ENCODE results near the gene SMIM14. TPM values are rescaled to one million over a fixed set of nuclear protein-coding genes. Genes with fewer than 3 reads are reported as not detected.
"Not testable (repeated sequence)": the region's sequence is repeated elsewhere in the genome, so short reads cannot be mapped to it uniquely, and the experiment has no call there.

SMIM14 gene
- total and polyA plus RNA-seq, 2 of the 8 experiments (the other 6 are each of a cell fraction or from before 2014, with no cell fraction given): 29.1 to 31.0 TPM

- TF ChIP-seq HDAC6 (IDR thresholded peaks at IDR 0.05; ENCODE audit: low read depth, low read length): no peak
Observed at GRCh38 chr4:39616651-39617050, 22.0 kb downstream of the SMIM14 start (continued).

DNA sequence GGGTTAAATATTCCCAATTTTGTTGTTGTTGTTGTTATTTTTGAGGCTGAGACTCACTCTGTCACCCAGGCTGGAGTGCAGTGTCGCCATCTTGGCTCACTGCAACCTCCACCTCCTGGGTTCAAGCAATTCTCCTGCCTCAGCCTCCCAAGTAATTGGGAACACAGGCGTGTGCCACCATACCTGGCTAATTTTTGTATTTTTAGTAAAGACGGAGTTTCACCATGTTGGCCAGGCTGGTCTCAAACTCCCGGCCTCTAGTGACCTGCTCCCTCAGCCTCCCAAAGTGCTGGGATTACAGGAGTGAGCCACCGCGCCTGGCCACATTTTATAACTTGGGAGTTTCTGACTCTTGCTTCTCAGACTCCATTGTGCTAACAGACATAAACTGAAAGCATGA lies 22.6 kb downstream of the SMIM14 start:
- H3K56ac ChIP-seq (replicated peaks; ENCODE audit: insufficient read length, low read depth, low read length); H3K79me1 ChIP-seq (ENCODE audit: low read depth, low read length); H3K27me3 ChIP-seq (replicated peaks in 1 of 4; ENCODE audit: control insufficient read depth in 3 of 4, extremely low read depth in 1 of 4, insufficient read depth in 3 of 4, low read length in 3 of 4); H3K9ac ChIP-seq (replicated peaks in 1 of 4; ENCODE audit: extremely low read depth in 1 of 4, low read depth in 3 of 4, low read length in 3 of 4); H2BK15ac ChIP-seq (ENCODE audit: low read length); FAIRE-seq; H2AFZ ChIP-seq (ENCODE audit: low read length); DNase-seq (ENCODE audit: low read depth in 1 of 2, low spot score in 2 of 2); H3K14ac ChIP-seq (ENCODE audit: insufficient read length); H3K4me2 ChIP-seq (ENCODE audit: insufficient read depth in 1 of 2, low read depth in 2 of 2, low read length in 2 of 2); H3K23me2 ChIP-seq (ENCODE audit: low read depth, low read length); H4K20me1 ChIP-seq (replicated peaks in 1 of 2; ENCODE audit: control insufficient read depth in 1 of 2, insufficient read depth in 2 of 2, low read length in 2 of 2); H3K79me2 ChIP-seq (ENCODE audit: control insufficient read depth in 1 of 2, insufficient read depth in 2 of 2, low read length in 2 of 2); H3K4ac ChIP-seq (replicated peaks; ENCODE audit: insufficient read length, low read depth, low read length); H2BK120ac ChIP-seq (replicated peaks; ENCODE audit: low read depth, low read length); H3K4me3 ChIP-seq (ENCODE audit: extremely low read depth in 1 of 4, insufficient read depth in 2 of 4, low read depth in 3 of 4, low read length in 4 of 4); H3K4me1 ChIP-seq (replicated peaks in 1 of 4; ENCODE audit: control insufficient read depth in 3 of 4, insufficient read depth in 4 of 4, low read length in 3 of 4); H4K91ac ChIP-seq (replicated peaks; ENCODE audit: insufficient read length, low read length); H3K27ac ChIP-seq (ENCODE audit: low read depth, low read length); H4K5ac ChIP-seq (ENCODE audit: insufficient read length, low read depth, low read length); H2BK12ac ChIP-seq (ENCODE audit: low read depth, low read length); H3K18ac ChIP-seq (ENCODE audit: extremely low read depth, low read length); H2AK5ac ChIP-seq (ENCODE audit: low read depth, low read length); H3K36me3 ChIP-seq (ENCODE audit: control insufficient read depth in 2 of 4, insufficient read depth in 4 of 4, low read length in 3 of 4); H2BK20ac ChIP-seq (ENCODE audit: low read length); CTCF ChIA-PET (ENCODE audit: partially characterized antibody); H2BK5ac ChIP-seq (ENCODE audit: low read depth, low read length); H4K8ac ChIP-seq (ENCODE audit: extremely low read depth, insufficient read depth, low read length); H3K9me3 ChIP-seq (ENCODE audit: insufficient read depth in 2 of 2, low read depth in 1 of 2, low read length in 1 of 2); H3K23ac ChIP-seq (ENCODE audit: insufficient read length): not testable (repeated sequence)
- WGBS, 2 experiments (ENCODE audit: extremely low coverage in 1 of 2, insufficient coverage in 1 of 2, insufficient read length in 1 of 2, insufficient replicate concordance in 2 of 2, low coverage in 1 of 2, low lambda C conversion rate in 2 of 2, missing lambda C conversion rate in 1 of 2): 92% methylated on average over 6 of the region's 6 CpGs; no CpG with 5 or more reads in 1 of the 2 experiments
- POLR2A ChIA-PET (ENCODE audit: partially characterized antibody): interaction anchor here (0.5 to 2.3 kb wide), 5 partner anchors 13 to 25 kb away, joined by 3 to 6 read pairs (median 3); no protein-coding TSS in a partner anchor
